IMR-90 (cell line): ENCODE results near the gene STIM1. TPM values are rescaled to one million over a fixed set of nuclear protein-coding genes. Genes with fewer than 3 reads are reported as not detected.

Experiments used
- ATAC-seq: fragments of 200-7000 bp; cut with Tn5 transposase; 2 replicates; pipeline ENCODE4 v1.9.1; 2020; ENCODE audit warnings: low read depth, mild to moderate bottlenecking, moderate library complexity
- BruUV-seq: library from RNA; stranded (reverse); fragments of 400-500 nt; replicated peaks from 2 replicates; lab custom pipeline; 2021; lab: Mats Ljungman, UMichigan
- CTCF ChIA-PET: fragments of 300-600 bp; formaldehyde crosslinking; extraction: SDS; loops from one replicate; lab custom pipeline; 2021; ENCODE audit warnings: antibody characterized with exemption; lab: Yijun Ruan, JAX
- POLR2A ChIA-PET: fragments of 300-600 bp; sonication (Branson Sonifier 250); formaldehyde crosslinking; loops from one replicate; lab custom pipeline; 2022; ENCODE audit warnings: antibody characterized with exemption; ENCODE audit not compliant: unreplicated experiment; lab: Charles Lee
- DNase-seq: peaks from one replicate; pipeline ENCODE4 v3.0.0; 2013
- H2AFZ ChIP-seq: replicated peaks from 2 replicates; pipeline ENCODE3; 2013; ENCODE audit warnings: low read length, mild to moderate bottlenecking; ENCODE audit not compliant: poor library complexity
- H2AK5ac ChIP-seq: 2 replicates; pipeline ENCODE4 v1.6.1; 2013; ENCODE audit warnings: low read depth, low read length, inconsistent platforms
- H2AK9ac ChIP-seq: replicated peaks from 2 replicates; pipeline ENCODE3; 2013; ENCODE audit warnings: mild to moderate bottlenecking, low read depth, low read length, moderate library complexity; ENCODE audit not compliant: poor library complexity
- H2BK120ac ChIP-seq: 2 replicates; pipeline ENCODE4 v1.6.1; 2013; ENCODE audit warnings: low read depth, low read length, inconsistent platforms
- H2BK15ac ChIP-seq: 3 replicates; pipeline ENCODE4 v1.6.1; 2013; ENCODE audit warnings: low read depth, low read length, inconsistent platforms
- H2BK20ac ChIP-seq: 2 replicates; pipeline ENCODE4 v1.6.1; 2013; ENCODE audit warnings: low read depth, mild to moderate bottlenecking, inconsistent platforms, low read length, moderate library complexity
- H2BK5ac ChIP-seq: 2 replicates; pipeline ENCODE4 v1.6.1; 2013; ENCODE audit warnings: mild to moderate bottlenecking, low read depth, low read length, inconsistent platforms; ENCODE audit not compliant: poor library complexity, severe bottlenecking
- H3K14ac ChIP-seq: replicated peaks from 2 replicates; pipeline ENCODE4 v1.6.1; 2013; ENCODE audit warnings: low read depth, low read length, inconsistent platforms
- H3K18ac ChIP-seq: 2 replicates; pipeline ENCODE4 v1.6.1; 2013; ENCODE audit warnings: low read depth, low read length, control low read depth
- H3K23ac ChIP-seq: 2 replicates; pipeline ENCODE4 v1.6.1; 2013; ENCODE audit warnings: low read depth, low read length, inconsistent platforms
- H3K27ac ChIP-seq: 2 replicates; pipeline ENCODE4 v1.5.1; 2013; ENCODE audit warnings: mild to moderate bottlenecking, control low read depth, low read length; ENCODE audit not compliant: insufficient read depth
- H3K27me3 ChIP-seq: 2 replicates; pipeline ENCODE4 v1.6.1; 2013; ENCODE audit warnings: low read length; ENCODE audit not compliant: control insufficient read depth, insufficient read depth
- H3K36me3 ChIP-seq: 2 replicates; pipeline ENCODE4 v1.6.1; 2013; ENCODE audit warnings: low read length, mixed read lengths; ENCODE audit not compliant: control insufficient read depth, insufficient read depth
- H3K4ac ChIP-seq: 2 replicates; pipeline ENCODE4 v1.6.1; 2013; ENCODE audit warnings: low read depth, low read length, inconsistent platforms
- H3K4me1 ChIP-seq: 2 replicates; pipeline ENCODE4 v1.6.1; 2013; ENCODE audit warnings: low read length, mixed read lengths; ENCODE audit not compliant: control insufficient read depth, insufficient read depth
- H3K4me2 ChIP-seq: 2 replicates; pipeline ENCODE4 v1.6.1; 2013; ENCODE audit warnings: low read depth, mild to moderate bottlenecking, control low read depth, low read length, moderate library complexity
- H3K4me3 ChIP-seq: 2 replicates; pipeline ENCODE4 v1.5.1; 2013; ENCODE audit warnings: low read depth, mild to moderate bottlenecking, control low read depth, low read length, moderate library complexity; ENCODE audit not compliant: insufficient read depth
- H3K56ac ChIP-seq: 2 replicates; pipeline ENCODE4 v1.6.1; 2013; ENCODE audit warnings: low read length, inconsistent platforms; ENCODE audit not compliant: insufficient read depth; ENCODE audit errors: extremely low read depth
- H3K79me1 ChIP-seq, 2 experiments: 2 replicates each; pipeline ENCODE4 v1.6.1; 2013; ENCODE audit warnings: low read length in 2 of 2, inconsistent platforms in 1 of 2, low read depth in 1 of 2
- H3K9ac ChIP-seq: 2 replicates; pipeline ENCODE4 v1.6.1; 2013; ENCODE audit warnings: low read depth, low read length, control low read depth
- H3K9me1 ChIP-seq: 2 replicates; pipeline ENCODE4 v1.6.1; 2013; ENCODE audit warnings: low read length, inconsistent platforms; ENCODE audit not compliant: insufficient read depth
- H3K9me3 ChIP-seq: 2 replicates; pipeline ENCODE4 v1.6.1; 2013; ENCODE audit warnings: low read length; ENCODE audit not compliant: control insufficient read depth, insufficient read depth
- H4K20me1 ChIP-seq: 2 replicates; pipeline ENCODE4 v1.6.1; 2013; ENCODE audit warnings: low read length, inconsistent platforms; ENCODE audit not compliant: insufficient read depth
- H4K5ac ChIP-seq: 2 replicates; pipeline ENCODE4 v1.6.1; 2013; ENCODE audit warnings: mild to moderate bottlenecking, low read depth, low read length, control low read depth
- H4K8ac ChIP-seq, 2 experiments: 2 replicates each; pipeline ENCODE4 v1.6.1; 2013; ENCODE audit warnings: low read depth in 2 of 2, low read length in 2 of 2, control low read depth in 1 of 2, inconsistent platforms in 1 of 2
- H4K91ac ChIP-seq: 2 replicates; pipeline ENCODE4 v1.6.1; 2013; ENCODE audit warnings: low read depth, low read length, inconsistent platforms; ENCODE audit not compliant: insufficient read depth
- BHLHE40 ChIP-seq: fragments of 150-350 bp; IDR thresholded peaks from 2 replicates; pipeline ENCODE4 v1.6.1; 2016; ENCODE audit warnings: mild to moderate bottlenecking, low read depth, low read length
- CEBPB ChIP-seq: IDR thresholded peaks from 2 replicates; pipeline ENCODE4 v1.6.1; 2012; ENCODE audit warnings: low read depth, low read length, improper control_type of control experiment
- MXI1 ChIP-seq: IDR thresholded peaks from 2 replicates; pipeline ENCODE4 v1.6.1; 2012; ENCODE audit warnings: low read depth, mild to moderate bottlenecking, low read length, moderate library complexity, borderline replicate concordance
- NFE2L2 ChIP-seq: fragments of 150-350 bp; IDR thresholded peaks from 2 replicates; pipeline ENCODE4 v1.6.1; 2016; ENCODE audit warnings: low read depth, mild to moderate bottlenecking, low read length
- POLR2A ChIP-seq: IDR thresholded peaks from 2 replicates; pipeline ENCODE4 v1.6.1; 2012; ENCODE audit warnings: mild to moderate bottlenecking, low read depth, low read length
- RCOR1 ChIP-seq: IDR thresholded peaks from 2 replicates; pipeline ENCODE4 v1.6.1; 2012; ENCODE audit warnings: mild to moderate bottlenecking, low read length, improper control_type of control experiment; ENCODE audit not compliant: insufficient replicate concordance
- RFX5 ChIP-seq: IDR thresholded peaks from 2 replicates; pipeline ENCODE4 v1.8.0; 2012; ENCODE audit warnings: low read depth, mild to moderate bottlenecking, low read length, moderate library complexity
- SMC3 ChIP-seq: fragments of 150-350 bp; IDR thresholded peaks from 2 replicates; pipeline ENCODE4 v1.6.1; 2016; ENCODE audit warnings: low read depth, mild to moderate bottlenecking, antibody characterized with exemption, low read length, moderate library complexity
- WGBS, 2 experiments: methylation state at CpG; one replicate each; pipeline versions ENCODE4 v1.1.5 to v1.1.7; 2013; ENCODE audit warnings: missing lambda C conversion rate in 2 of 2; ENCODE audit not compliant: insufficient read length in 1 of 2; ENCODE audit errors: extremely low coverage in 2 of 2; 5-methylcytosine and 5-hydroxymethylcytosine counted together
- dilution Hi-C: fragments of 300-500 bp; cut with HindIII; formaldehyde crosslinking; loops from one replicate; pipeline ENCODE4 v1.14.3; 2018; ENCODE audit warnings: low sequenced_read_pairs; ENCODE audit not compliant: unreplicated experiment
- in situ Hi-C: fragments of 300-500 bp; cut with MboI; formaldehyde crosslinking; loops from 3 replicates; pipeline ENCODE4 v1.14.3; 2019; ENCODE audit warnings: low sequenced_read_pairs, inconsistent platforms, mixed read lengths
- intact Hi-C: fragments of 100-400 bp; cut with micrococcal nuclease; formaldehyde crosslinking; loops from 2 replicates; pipeline ENCODE4 v1.10.0; 2022
- polyA plus RNA-seq, 3 experiments: library from polyadenylated mRNA; depleted of rRNA; stranded (reverse); fragments of >200 nt; gene quantifications; 2 replicates each; pipeline ENCODE4 v1.2.3, GENCODE V29; 2012; ENCODE audit warnings: low replicate concordance in 1 of 3
- total RNA-seq: library from RNA; depleted of rRNA; stranded (reverse); fragments of >200 nt; gene quantifications from 2 replicates; pipeline ENCODE4 v1.2.3, GENCODE V29; 2012
- TF ChIP-seq, protein P1 (sequence below): fragments of 150-350 bp; IDR thresholded peaks from 2 replicates; pipeline ENCODE4 v1.6.1; 2017; ENCODE audit warnings: mild to moderate bottlenecking, antibody characterized with exemption, low read length, low read depth
- TF ChIP-seq, protein P2 (sequence below): fragments of 150-350 bp; IDR thresholded peaks from 2 replicates; pipeline ENCODE4 v1.6.1; 2016; ENCODE audit warnings: low read depth, mild to moderate bottlenecking, low read length, moderate library complexity, borderline replicate concordance

The STIM1 gene
- total and polyA plus RNA-seq, 2 of the 4 experiments (the other 2 are of a cell fraction), result 17.9 to 23.0 TPM

DNA sequence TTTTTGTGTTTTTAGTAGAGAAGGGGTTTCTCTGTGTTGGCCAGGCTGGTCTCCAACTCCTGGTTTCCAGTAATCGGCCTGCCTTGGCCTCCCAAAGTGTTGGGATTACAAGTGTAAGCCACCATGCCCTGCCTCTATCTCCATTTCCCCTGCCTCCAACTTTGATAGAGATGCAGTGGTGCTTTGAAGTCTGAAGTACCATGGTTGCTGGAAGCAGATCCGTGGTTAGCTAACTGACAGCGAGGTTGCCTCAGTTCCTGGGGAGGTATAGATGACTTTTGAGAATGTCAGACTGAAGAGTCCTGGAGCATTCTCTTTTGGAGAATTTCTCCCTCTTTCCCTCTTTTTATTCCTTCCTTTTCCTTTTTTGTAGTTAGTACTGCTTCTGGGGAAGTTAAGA lies 127.6 kb downstream of the STIM1 start:
- no peak overlapping the region for H3K4me2 ChIP-seq
- H2AFZ ChIP-seq, result no peak overlapping the region
- no TSS peak for BruUV-seq
- H3K14ac ChIP-seq, result no peak overlapping the region
- ATAC-seq (no peak), DNase-seq (no peak)
- H3K27ac ChIP-seq, result no peak overlapping the region
- no peak overlapping the region for H2BK5ac ChIP-seq
- in situ Hi-C loops, result no loop called here
- intact Hi-C loops, result no loop called here
- peaks cover 3% of the 10 kb centered on the region; the same call in 1 of the 2 replicates for H3K4me1 ChIP-seq
- H4K20me1 ChIP-seq, result no peaks in the 10 kb centered on the region
- H3K36me3 ChIP-seq, result no peaks in the 10 kb centered on the region
- dilution Hi-C loops, result no loop called here
- H2AK5ac ChIP-seq, result no peak overlapping the region
- no peaks in the 10 kb centered on the region for H3K9me3 ChIP-seq
- no peaks in the 10 kb centered on the region for H3K79me1 ChIP-seq
- H3K4ac ChIP-seq, result no peak overlapping the region
- H3K9me1 ChIP-seq, result no peaks in the 10 kb centered on the region
- no peak overlapping the region for H4K91ac ChIP-seq
- no peak overlapping the region for H2BK20ac ChIP-seq
- no peak overlapping the region for H2BK15ac ChIP-seq
- no peak overlapping the region for H2BK120ac ChIP-seq
- no peak overlapping the region for H4K5ac ChIP-seq
- H2AK9ac ChIP-seq, result no peak overlapping the region
- POLR2A ChIA-PET, result interaction anchor here (0.6 kb wide), 1 partner anchor 36 kb away, joined by 6 read pairs; no protein-coding TSS in a partner anchor
- TF ChIP-seq MXI1 (no peak), NFE2L2 (no peak), POLR2A (no peak), RFX5 (no peak), CEBPB (no peak), BHLHE40 (no peak), SMC3 (no peak), RCOR1 (no peak)
- TF ChIP-seq, protein P1, sequence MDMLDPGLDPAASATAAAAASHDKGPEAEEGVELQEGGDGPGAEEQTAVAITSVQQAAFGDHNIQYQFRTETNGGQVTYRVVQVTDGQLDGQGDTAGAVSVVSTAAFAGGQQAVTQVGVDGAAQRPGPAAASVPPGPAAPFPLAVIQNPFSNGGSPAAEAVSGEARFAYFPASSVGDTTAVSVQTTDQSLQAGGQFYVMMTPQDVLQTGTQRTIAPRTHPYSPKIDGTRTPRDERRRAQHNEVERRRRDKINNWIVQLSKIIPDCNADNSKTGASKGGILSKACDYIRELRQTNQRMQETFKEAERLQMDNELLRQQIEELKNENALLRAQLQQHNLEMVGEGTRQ, result no peak
- TF ChIP-seq, protein P2, sequence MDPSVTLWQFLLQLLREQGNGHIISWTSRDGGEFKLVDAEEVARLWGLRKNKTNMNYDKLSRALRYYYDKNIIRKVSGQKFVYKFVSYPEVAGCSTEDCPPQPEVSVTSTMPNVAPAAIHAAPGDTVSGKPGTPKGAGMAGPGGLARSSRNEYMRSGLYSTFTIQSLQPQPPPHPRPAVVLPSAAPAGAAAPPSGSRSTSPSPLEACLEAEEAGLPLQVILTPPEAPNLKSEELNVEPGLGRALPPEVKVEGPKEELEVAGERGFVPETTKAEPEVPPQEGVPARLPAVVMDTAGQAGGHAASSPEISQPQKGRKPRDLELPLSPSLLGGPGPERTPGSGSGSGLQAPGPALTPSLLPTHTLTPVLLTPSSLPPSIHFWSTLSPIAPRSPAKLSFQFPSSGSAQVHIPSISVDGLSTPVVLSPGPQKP, result no peak
- no peak overlapping the region for H4K8ac ChIP-seq
- H3K9ac ChIP-seq, result no peak overlapping the region
- no peak overlapping the region for H3K18ac ChIP-seq
- no CpG with 5 or more reads among the region's 3 CpGs for WGBS, 2 experiments
- no peak overlapping the region for H3K4me3 ChIP-seq
- no peaks in the 10 kb centered on the region for H3K27me3 ChIP-seq
- CTCF ChIA-PET, result interaction anchor here (0.7 kb wide), 1 partner anchor 1777 kb away, joined by 3 read pairs; no protein-coding TSS in a partner anchor
- H3K56ac ChIP-seq, result no peak overlapping the region
- no peak overlapping the region for H3K23ac ChIP-seq
